GM19397 (cell line): ENCODE measurements around the gene IL3RA.
"Not testable (repeated sequence)": the region's sequence is repeated elsewhere in the genome, so short reads cannot be mapped to it uniquely, and the experiment has no call there.

Experiments used
- ATAC-seq: cut with Tn5 transposase; IDR thresholded peaks from one replicate; pipeline ENCODE4 v1.9.1; 2021; ENCODE audit warnings: mild to moderate bottlenecking, moderate library complexity; ENCODE audit not compliant: unreplicated experiment

Gene IL3RA

DNA sequence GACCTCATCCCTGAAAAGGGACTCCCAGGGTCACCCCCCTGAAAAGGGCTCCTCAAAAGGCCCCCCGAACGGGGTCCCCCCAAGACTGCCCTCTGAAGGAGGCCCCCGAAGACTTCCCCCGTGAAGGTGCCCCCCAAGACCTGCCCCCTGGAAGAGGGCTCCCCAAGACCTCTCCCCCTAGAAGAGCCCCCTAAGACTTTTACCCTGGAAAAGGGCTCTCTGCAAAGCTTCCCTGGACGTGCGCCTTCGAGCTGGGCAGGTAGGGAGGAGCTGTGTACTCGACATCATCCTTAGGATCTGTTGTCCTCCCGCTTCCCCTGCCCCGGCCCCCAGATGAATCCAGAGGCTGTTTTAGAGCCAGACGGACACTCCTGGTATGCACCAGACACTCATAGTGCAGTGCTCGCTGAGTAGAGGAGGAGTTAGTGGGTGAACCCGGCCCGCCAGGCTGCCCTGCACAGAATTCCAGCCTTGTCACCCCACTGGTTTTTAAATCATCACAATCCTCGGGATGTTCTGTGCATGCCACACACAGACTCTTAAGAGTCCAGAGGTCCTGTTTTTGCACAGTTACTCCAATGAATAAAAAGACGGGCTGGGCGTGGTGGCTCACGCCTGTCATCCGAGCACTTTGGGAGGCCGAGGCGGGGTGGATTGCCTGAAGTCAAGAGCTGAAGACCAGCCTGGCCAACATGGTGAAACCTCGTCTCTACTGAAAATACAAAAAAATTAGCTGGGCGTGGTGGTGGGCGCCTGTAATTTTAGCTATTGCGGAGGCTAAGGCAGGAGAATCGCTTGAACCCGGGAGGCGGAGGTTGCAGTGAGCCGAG is 61.1 kb downstream of the IL3RA start:
- no peak for ATAC-seq

DNA sequence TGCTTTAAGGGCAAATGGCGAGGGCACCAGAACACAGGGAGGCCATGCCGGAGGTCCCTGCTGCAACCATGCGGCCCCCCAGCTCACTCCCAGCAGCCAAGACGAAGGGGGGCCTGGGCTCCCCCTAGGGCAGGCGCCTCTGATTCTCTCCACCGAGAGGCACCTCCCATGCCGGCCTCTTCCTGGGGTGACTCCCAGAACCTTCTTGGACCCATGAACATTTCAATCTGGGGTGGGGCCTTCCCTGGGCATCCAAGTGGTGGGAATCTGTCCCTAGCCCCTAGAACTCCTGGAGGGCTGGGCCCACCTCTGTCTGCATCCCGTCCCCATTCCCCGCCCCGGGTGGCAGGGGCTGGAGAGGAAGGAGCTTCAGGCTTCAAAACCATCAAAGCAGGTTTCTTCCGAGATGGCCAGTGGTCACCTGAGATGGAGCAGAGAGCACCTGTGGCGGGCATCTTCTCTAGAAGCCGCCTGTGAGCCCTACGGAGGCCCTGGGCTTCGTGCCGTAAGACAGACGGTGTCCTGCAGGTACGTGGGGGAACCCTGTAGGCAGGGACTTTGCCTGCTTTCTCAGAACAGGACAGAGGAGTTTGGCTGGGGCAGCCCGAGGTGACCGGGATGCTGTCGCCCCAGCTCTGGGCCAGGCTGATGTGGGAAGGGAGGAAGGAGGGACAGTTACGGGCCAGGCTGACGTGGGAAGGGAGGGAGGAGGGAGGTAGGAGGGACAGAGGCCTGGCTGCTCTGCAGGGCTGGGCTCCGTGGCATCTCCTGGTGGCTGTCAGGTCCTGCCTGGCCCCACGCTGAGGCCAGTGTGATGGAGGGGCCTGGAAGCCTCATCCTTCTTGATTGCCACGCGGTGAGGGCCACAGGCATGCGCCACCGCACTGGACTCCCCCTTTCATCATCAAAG is 62.1 kb downstream of the IL3RA start:
- ATAC-seq: no peak

DNA sequence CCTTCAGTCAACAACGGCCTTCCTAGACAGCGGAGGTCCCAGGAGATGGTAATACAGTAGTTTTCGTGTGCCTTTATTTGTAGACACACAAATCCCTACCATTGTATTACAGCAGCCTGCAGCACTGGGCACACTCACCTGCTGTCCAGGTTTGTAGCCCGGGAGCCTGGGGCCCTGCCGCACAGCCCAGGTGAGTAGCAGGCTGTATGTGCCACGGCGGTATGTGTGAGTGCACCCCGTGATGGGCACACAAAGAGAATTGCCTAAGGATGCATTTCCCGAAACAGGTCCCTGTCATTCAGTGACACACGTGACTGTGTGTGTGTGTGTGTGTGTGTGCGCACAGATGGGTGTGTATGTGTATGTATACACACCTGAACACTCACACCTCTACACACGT is 63.5 kb downstream of the IL3RA start:
- no peak for ATAC-seq

DNA sequence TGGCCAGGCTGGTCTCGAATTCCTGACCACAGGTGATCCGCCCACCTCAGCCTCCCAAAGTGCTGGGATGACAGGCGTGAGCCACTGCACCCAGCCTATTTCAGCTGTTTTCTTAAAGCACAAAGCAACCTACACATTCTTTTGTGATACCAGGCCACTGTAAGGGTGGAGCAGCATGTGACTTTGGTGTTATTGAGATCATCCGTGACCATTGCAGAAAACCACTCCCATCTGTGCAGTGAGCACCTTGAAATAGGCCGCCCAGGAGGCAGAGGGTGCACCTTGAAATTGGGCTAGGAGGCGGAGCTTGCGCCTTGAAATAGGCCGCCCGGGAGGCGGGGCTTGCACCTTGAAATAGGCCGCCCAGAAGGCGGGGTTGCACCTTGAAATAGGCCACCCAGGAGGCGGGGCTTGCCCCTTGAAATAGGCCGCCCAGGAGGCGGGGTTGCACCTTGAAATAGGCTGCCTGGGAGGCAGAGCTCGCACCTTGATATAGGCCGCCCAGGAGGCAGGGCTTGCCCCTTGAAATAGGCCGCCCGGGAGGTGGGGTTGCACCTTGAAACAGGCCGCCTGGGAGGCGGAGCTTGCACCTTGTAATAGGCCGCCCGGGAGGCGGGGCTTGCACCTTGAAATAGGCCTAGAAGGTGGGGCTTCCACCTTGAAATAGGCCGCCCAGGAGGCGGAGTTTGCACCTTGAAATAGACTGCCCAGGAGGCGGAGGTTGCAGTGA is 64.3 kb downstream of the IL3RA start:
- ATAC-seq: no peak

DNA sequence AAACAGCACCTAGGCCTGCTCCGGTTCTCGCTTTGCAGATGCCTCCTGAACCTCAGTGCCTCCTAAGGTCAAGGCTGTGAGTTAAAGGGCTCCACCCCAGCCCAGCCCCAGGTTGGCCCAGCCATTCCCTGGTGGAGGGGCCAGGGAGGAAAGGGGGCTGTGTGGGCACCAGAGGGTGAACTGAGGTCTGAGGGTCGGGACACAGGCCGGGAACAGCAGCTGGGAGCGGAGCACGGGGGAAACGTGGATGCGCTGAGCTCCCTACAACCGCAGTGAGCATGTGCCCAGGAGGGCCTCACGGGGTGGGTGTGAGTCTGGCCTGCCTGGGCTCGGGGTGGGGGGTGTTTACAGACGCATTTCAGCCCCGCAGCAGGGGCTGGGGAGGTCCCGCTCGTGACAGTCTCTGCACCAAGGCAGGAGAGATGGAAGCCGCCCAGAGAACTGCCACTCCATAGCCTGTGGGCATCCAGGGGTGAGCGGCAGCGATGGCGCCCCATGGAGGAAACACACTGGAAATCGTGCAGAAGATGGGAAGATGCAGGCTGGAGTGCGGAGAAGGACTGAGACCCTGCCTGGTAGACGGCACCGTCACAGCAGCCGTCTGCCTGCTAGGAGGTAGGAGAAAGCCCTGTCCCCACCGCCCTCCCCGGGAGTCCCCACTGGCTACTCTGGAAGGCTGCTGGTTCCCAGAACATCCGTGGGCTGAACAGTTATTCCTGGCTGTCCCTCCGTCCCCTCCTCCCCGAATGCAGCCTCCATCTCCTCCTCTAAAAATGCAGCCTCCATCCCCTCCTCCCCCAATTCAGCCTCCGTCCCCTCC is 65.2 kb downstream of the IL3RA start:
- no peak for ATAC-seq

DNA sequence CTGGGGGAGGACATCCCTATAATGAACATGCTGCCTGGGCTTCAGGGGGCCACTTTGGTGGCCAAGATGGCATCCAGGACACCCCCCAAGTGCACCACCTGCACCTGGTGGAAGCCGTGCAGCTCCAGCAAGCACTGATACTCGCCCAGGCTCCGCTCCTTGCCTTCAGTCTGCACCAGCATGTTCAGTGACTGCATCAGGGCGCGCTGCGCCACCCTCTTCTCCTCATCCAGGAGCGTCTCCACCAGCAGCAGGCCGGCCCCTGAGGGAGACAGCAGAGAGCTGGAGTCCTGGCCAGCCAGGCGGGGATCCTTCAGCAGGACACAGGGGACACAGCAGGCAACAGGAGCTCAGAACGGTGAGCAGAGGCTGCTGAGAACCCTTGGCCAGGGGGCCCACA is 66.6 kb downstream of the IL3RA start:
- ATAC-seq: no peak

DNA sequence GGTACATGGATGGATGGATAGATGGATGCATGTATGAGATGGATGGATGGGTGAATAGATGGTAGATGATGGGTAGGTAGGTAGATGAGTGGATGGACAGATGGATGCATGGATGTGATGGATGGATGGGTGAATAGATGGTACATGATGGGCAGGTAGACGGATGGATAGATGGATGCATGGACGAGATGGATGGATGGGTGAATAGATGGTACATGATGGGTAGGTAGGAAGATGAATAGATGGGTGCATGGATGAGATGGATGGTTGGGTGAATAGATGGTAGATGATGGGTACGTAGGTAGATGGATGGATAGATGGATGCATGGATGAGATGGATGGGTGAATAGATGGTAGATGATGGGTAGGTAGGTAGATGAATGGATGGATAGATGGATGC is 67.3 kb downstream of the IL3RA start:
- ATAC-seq: not testable (repeated sequence)

DNA sequence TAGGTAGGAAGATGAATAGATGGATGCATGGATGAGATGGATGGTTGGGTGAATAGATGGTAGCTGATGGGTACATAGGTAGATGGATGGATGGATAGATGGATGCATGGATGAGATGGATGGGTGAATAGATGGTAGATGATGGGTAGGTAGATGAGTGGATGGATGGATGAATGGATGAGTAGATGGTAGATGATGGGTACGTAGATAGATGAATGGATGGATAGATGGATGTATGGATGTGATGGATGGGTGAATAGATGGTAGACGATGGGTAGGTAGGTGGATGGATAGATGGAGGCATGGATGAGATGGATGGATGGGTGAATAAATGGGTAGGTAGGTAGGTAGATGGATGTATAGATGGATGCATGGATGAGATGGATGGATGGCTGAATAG is 69.2 kb downstream of the IL3RA start:
- not testable (repeated sequence) for ATAC-seq

DNA sequence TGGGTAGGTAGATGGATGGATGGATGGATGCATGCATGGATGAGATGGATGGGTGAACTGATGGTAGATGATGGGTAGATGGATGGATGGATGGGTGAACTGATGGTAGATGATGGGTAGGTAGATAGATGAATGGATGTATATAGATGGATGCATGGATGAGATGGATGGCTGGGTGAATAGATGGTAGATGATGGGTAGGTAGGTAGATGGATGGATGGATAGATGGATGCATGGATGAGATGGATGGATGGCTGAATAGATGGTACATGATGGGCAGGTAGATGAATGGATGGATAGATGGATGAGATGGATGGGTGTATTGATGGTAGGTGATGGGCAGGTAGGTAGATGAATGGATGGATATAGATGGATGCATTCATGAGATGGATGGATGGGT is 70.5 kb downstream of the IL3RA start:
- no peak for ATAC-seq

DNA sequence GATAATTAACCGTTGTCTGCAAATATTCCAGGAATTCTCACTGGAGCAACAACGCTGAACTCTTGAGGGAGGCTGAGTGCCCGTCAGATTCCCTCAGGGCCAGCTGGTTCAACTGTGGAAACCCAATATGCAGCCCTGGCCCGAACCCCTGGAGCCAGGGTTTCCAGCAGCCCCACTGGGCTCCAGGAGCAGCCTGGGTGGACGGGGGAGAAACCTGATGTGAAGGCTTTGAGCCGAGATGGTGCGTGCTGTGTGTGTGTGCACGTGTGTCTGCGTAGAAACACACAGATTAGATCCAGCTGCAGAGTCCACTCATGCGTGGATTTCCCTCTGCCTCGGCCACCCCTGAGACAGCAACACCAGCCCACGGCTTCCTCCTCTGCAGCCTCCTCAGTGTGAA is 74.7 kb downstream of the IL3RA start:
- ATAC-seq: no peak

DNA sequence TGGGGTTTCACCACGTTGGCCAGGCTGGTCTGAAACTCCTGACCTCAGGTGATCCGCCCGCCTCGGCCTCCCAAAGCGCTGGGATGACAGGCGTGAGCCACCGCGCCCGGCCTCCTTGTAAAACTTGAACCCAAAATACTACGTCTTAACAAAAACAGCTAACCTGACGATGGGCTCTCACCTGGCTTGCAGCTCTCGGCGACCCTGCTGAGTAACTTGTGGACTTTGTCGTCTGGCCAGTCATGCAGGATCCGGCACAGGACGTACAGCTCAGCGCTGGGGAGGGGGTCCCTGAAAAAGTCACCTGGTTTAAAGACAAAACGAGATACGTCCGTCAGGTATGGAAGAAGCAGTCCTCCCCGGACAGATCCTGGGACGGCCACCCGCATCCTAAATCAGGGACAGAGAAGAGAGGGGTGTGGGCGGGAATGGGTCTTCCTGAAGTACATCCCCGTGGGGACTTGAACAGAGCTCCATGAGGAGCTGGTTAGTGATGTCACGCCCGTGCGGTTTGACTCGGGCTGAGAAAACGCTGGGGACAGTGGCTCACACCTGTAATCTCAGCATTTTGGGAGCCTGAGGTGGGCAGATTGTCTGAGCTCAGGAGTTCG is 76.1 kb downstream of the IL3RA start:
- no peak for ATAC-seq

DNA sequence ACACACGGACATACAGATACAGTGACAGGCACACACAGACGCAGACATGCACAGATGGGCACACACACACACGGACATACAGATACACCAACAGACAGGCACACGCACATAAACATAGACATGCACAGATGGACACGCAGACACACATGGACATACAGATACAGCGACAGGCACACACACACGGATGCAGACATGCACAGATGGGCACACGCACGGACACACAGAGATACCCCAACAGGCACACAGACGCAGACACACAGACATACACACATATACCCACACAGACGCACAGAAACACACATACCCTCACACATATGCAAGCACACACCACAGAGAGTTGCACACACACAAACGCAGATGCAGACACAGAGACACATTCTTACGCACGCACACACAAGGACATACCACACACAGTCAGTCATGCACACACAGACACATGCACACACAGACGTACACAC is 79.8 kb downstream of the IL3RA start:
- no peak for ATAC-seq

DNA sequence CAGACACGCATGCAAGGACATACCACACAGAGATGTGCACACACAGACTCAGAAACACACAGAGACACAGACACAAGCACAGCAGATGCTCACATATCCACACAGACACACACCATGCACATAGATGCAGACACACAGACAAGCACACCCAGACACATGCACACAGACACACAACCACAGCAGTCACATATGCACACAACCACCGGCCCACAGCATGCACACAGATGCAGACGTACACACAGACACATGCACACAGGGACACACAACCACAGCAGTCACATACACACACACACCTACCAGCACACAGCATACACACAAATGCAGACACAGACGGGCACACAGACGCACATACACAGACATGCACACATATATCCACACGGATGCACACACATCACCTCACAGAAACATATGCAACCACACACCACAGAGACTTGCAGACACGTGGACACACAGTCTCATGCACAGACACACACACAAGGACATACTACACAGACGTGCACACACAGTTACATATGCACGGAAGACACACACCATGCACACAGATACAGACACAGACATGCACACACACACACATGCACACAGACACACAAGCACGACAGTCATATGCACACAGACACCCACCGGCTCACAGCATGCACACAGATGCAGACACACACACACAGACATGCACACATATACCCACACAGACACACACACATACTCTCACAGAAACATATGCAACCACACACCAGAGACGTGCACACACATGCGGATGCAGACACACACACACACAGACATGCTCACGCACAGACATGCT is 80.6 kb downstream of the IL3RA start:
- no peak for ATAC-seq

DNA sequence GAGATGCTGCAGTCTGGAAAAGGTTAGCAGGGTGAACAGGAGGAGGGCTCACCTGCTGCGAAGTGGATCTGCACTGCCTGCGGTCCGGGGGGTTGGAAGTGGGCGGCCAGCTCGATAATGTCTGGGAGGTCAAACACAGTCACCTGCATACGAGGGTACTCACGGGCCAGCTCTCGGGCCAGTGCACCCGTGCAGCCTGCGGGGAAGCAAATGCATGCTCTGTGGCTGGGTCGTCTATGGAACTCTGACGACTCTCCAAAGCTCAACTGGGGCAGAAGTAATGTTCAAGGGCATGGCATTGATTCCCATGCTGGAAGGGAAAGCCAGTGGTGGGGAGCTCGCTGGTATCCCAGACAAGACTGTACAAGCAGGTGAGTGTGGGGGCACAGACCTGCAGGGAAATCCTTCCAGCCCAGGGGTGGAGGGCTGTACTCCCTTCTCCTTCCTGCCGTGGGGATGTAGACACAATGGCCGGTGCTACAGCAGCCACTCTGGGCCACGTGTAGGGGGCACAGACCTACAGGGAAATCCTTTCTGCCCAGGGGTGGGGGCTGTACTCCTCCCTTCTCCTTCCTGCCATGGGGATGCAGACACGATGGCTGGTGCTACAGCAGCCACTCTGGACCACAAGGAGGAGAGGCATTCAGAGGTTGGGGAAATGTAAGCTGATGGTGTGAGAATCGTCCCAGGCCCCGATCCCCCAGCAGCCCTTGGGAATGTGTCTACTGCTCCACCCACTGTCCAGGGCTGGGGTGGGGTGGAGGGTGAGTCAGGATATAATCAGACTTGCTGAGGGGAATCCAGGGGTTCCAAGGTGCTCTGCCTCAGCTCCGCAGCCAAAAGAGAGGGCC is 81.6 kb downstream of the IL3RA start:
- ATAC-seq: no peak

DNA sequence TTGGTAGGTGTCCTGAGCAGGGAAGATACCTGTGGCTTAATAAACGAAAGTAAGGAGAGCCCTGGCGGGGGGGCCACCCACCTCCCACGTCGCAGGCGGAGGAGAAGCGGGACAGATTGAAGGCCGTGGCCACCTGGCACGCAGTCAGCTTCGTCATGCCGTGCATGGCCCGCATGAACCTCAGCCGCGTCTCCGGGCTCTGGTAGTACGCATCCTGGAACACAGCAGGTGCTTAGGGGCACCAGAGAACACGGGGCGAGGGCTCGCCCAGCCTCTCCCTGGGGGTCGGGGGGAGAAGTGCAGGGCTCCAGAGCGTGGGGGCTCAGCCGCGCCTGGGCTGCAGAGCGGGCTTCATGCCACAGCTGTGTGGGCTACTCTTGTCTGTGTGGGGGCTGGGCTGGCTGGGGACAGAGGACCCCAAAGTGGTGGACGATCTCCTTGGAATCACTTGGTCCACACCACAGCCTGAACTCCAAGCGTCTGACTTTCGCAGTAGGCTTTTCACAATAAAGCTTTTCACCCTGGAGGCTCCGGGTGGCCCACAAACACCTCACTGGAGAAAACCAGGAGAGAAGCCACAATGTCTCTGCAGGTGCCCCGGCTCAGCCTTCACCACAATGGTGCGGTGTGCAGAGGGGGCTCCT is 82.4 kb downstream of the IL3RA start:
- ATAC-seq: no peak

DNA sequence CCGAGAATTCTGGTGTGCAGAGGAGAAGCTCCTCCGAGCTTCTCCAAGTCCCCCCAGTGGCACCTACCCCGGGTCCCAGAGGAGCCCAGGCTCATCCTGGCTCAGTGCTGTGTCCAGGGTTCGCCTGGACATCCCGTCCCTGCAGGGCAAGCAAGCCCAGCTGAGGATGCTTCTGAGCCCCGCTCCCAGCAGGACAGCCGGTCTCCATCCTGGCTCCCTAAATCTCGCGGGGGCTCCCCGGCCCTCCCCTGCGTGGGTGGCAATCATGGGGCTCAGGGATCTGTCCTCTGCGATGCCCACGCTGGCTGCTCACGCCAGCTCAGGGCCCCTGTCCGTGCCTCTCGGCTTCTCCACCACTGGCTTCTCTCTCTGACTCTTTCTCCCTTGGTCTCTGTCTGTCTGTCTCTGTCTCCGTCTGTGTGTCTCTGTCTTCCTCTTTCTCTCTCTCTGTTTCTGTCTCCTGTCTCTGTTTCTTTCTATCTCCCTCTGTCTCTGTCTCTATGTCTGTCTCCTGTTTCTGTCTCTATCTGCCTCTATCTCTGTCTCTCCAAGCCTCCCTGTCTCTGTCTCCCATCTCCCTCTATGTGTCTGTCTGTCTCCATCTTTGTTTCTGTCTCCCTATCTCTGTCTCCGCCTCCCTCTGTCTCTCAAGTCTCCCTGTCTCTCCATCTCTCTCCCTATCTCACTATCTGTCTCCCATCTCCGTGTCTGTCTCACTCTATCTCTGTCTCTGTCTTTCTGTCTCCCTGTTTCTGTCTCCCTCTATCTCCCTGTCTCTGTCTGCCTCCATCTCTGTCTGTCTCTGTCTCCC is 83.2 kb downstream of the IL3RA start:
- no peak for ATAC-seq

DNA sequence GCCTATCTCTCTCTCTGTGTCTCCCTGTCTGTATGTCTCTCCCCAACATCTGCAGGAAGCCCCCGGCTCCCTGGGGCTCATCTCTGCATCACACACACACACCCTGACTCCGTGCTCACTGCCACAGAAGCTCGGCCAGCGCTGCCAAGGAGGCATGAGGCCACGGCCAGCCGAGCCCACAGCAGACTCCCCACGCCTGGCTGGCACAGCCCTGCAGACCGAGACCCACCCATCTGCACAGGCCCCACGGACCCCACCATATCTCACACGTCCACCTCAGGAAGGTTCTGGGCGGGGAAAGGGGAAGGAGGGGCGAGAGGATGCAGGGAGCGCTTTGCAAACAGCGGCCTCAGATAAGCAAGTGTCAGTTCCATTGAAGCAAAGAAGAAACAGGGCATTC is 83.8 kb downstream of the IL3RA start:
- ATAC-seq: no peak
